Esophagus (tissue), 2 donors: ENCODE measurements around the gene MPP3. TPM values are rescaled to one million over a fixed set of nuclear protein-coding genes. Genes with fewer than 3 reads are reported as not detected.

Experiments used
- H3K27ac ChIP-seq, 2 donors: one replicate each; pipeline ENCODE4 v1.5.1; 2013; ENCODE audit warnings: low read depth in 2 of 2, mild to moderate bottlenecking in 2 of 2, inconsistent platforms in 1 of 2, low read length in 1 of 2, moderate library complexity in 1 of 2
- H3K27me3 ChIP-seq, 2 donors: one replicate each; pipeline ENCODE4 v1.6.1; 2013; ENCODE audit warnings: low read length in 2 of 2, control low read depth in 1 of 2, mild to moderate bottlenecking in 1 of 2; ENCODE audit not compliant: insufficient read depth in 2 of 2, control insufficient read depth in 1 of 2
- H3K36me3 ChIP-seq, 2 donors: one replicate each; pipeline ENCODE4 v1.6.1; 2013; ENCODE audit warnings: low read length in 1 of 2; ENCODE audit not compliant: control insufficient read depth in 2 of 2, insufficient read depth in 2 of 2
- H3K4me1 ChIP-seq, 2 donors: one replicate each; pipeline ENCODE4 v1.6.1; 2013; ENCODE audit warnings: low read length in 1 of 2; ENCODE audit not compliant: control insufficient read depth in 2 of 2, insufficient read depth in 2 of 2
- H3K4me3 ChIP-seq, 2 donors: one replicate each; pipeline ENCODE4 v1.5.1; 2013; ENCODE audit warnings: low read length in 2 of 2, mild to moderate bottlenecking in 2 of 2, low read depth in 1 of 2, moderate library complexity in 1 of 2
- H3K9me3 ChIP-seq, 2 donors: one replicate each; pipeline ENCODE4 v1.6.1; 2013; ENCODE audit warnings: mild to moderate bottlenecking in 2 of 2, low read depth in 1 of 2, low read length in 1 of 2, moderate library complexity in 1 of 2; ENCODE audit not compliant: control insufficient read depth in 2 of 2, insufficient read depth in 1 of 2
- WGBS, 2 donors: extraction: QIAGEN DNeasy Blood & Tissue Kit; methylation state at CpG; one replicate each; pipeline ENCODE4 v1.1.7; 2013; 5-methylcytosine and 5-hydroxymethylcytosine counted together
- polyA plus RNA-seq, 2 donors: library from polyadenylated mRNA; stranded (reverse); fragments of 200-250 nt; gene quantifications; one replicate each; pipeline ENCODE4 v1.2.3, GENCODE V29; 2013
- donor health status: healthy with polysubstance abuse.
- donor health status: Bipolar disorder and iron deficiency.

The MPP3 gene
- polyA plus RNA-seq, 2 donors, result 5.6 to 9.6 TPM

- H3K27ac ChIP-seq, result peak overlapping the region; percentile 33 to 52
- no peak overlapping the region for H3K4me3 ChIP-seq
- 63 to 69% methylated on average over 10 of the region's 10 CpGs for WGBS, 2 donors
- H3K9me3 ChIP-seq, result peaks cover 0 to 2% of the 10 kb centered on the region in 2 donors
- no peaks in the 10 kb centered on the region for H3K27me3 ChIP-seq
- peaks cover 0 to 11% of the 10 kb centered on the region in 2 donors for H3K36me3 ChIP-seq
- H3K4me1 ChIP-seq, result no peaks in the 10 kb centered on the region
Measured at GRCh38 chr17:43823350-43824084, 9.4 kb downstream of the MPP3 start.

- Histone ChIP-seq H3K4me3 (no peak overlapping the region), H3K36me3 (peaks cover 0 to 11% of the 10 kb centered on the region in 2 donors), H3K27ac (peak overlapping the region in 1 of 2 donors; percentile 41), H3K4me1 (no peaks in the 10 kb centered on the region), H3K9me3 (peaks cover 0 to 2% of the 10 kb centered on the region in 2 donors), H3K27me3 (no peaks in the 10 kb centered on the region)
- WGBS, 2 donors, result 50 to 57% methylated on average over 5 of the region's 5 CpGs
Measured at GRCh38 chr17:43822570-43823190, 10.3 kb downstream of the MPP3 start.

- 92 to 93% methylated on average over 14 of the region's 14 CpGs for WGBS, 2 donors
- peaks cover 0 to 2% of the 10 kb centered on the region in 2 donors for H3K9me3 ChIP-seq
- H3K27me3 ChIP-seq, result no peaks in the 10 kb centered on the region
- H3K4me3 ChIP-seq, result no peak overlapping the region
- peaks cover 0 to 10% of the 10 kb centered on the region in 2 donors for H3K36me3 ChIP-seq
- H3K27ac ChIP-seq, result no peak overlapping the region
- no peaks in the 10 kb centered on the region for H3K4me1 ChIP-seq
Measured at GRCh38 chr17:43820759-43821158, 12.2 kb downstream of the MPP3 start.

- H3K27me3 ChIP-seq, result no peaks in the 10 kb centered on the region
- 92 to 95% methylated on average over 5 of the region's 5 CpGs for WGBS, 2 donors
- peaks cover 0 to 5% of the 10 kb centered on the region in 2 donors for H3K36me3 ChIP-seq
- no peaks in the 10 kb centered on the region for H3K4me1 ChIP-seq
- no peak overlapping the region for H3K4me3 ChIP-seq
- peaks cover 0 to 2% of the 10 kb centered on the region in 2 donors for H3K9me3 ChIP-seq
- no peak overlapping the region for H3K27ac ChIP-seq
Measured at GRCh38 chr17:43818966-43819365, 14.0 kb downstream of the MPP3 start.

DNA sequence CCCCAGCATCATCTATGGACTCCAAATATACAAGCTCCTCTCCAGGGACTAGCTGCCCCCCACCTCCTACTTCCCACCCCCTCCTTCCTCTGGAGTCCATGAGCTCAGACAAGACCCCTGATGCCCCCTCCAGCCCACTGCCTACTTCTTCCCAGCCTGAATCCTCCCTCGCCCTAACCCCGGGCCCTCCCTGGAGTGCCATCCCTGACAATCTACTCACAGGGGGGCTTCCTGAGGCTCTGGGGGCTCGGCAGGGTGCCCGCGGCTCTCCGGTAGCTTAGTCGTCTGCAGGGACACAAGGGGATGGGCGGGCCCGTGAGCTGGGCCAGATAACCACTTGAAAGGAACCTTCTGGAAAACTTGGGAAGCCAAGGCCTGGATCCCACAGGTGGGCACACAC is 15.1 kb downstream of the MPP3 start:
- Histone ChIP-seq H3K4me3 (no peak overlapping the region), H3K27me3 (no peaks in the 10 kb centered on the region), H3K36me3 (peaks cover 0 to 8% of the 10 kb centered on the region in 2 donors), H3K4me1 (no peaks in the 10 kb centered on the region), H3K9me3 (peaks cover 1 to 2% of the 10 kb centered on the region in 2 donors), H3K27ac (no peak overlapping the region)
- WGBS, 2 donors, result 90 to 96% methylated on average over 9 of the region's 9 CpGs

DNA sequence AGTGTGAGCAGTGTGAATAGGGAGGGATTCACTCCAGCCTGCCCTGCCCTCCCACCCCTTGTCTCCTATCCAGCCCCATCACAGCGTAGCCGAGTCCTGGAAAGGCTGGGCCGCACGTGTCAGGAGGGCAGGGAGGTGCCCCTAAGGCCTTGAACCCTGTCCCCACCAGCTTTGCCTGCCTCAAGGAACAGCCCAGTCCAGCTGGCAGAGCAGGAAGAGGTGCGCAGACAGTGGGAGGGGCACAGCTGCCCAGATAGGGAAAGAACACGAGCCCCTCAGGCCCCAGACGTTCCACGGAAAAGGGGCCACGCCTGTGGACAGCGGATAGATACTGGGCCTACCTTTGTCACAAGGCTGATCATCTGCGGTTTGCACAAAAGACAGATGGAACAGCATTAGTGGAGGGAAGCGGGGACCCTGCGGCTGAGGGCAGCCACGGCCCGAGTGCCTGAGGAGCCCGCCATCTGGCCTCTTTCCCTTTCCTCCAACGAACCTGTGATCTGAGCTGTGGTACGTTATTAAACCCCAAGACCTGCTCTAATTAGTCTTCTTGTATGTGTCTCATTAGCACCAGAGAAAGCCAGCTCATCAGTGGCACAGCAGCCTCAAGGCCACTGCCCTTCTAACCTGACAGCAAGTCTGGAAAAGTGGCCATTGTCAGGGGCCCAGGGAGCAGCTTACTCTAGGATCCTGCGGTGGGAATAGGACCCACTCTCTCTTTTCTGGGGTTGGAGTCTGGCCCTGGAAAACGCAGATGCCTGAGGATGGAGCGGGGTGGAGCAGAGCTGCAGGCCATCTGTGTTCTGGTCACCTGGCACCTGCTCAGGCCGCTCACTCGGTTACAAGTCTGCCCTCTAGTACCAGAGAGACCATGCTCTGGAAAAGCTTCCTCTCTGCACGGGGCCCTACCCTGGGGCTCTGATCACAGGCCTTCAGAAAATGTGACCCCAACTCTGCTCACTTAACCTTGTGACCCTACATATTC is 16.3 kb downstream of the MPP3 start:
- Histone ChIP-seq H3K27me3 (no peaks in the 10 kb centered on the region), H3K27ac (no peak overlapping the region), H3K36me3 (peaks cover 0 to 8% of the 10 kb centered on the region in 2 donors), H3K9me3 (peaks cover 1 to 2% of the 10 kb centered on the region in 2 donors), H3K4me1 (no peaks in the 10 kb centered on the region), H3K4me3 (no peak overlapping the region)
- 85 to 91% methylated on average over 24 of the region's 24 CpGs for whole genome bisulfite sequencing, 2 donors

GRCh38 chr17:43814714-43815113 is 18.2 kb downstream of the MPP3 start:
- H3K27ac ChIP-seq, result no peak overlapping the region
- H3K27me3 ChIP-seq, result no peaks in the 10 kb centered on the region
- H3K36me3 ChIP-seq, result peaks cover 0 to 2% of the 10 kb centered on the region in 2 donors

DNA sequence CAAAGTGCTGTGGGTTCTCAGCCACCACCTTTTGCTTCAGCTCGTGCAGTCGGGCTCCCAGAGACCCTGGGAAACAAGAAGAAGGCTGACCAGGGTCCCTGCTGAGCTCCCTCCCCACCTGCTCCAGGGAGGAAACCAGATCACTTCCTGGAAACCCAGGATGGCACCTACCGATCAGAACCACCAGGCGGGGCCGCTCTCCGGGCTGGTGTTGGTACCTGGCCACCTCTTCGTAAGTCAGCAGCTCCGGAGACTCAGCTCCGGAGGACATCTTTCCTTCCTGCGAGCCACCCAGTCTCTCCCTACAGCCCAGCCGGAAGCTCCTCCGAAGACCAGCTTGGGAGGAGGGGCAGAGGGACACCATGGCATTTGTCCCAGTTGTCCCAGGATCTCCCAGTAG is 18.9 kb downstream of the MPP3 start:
- Histone ChIP-seq H3K4me1 (no peaks in the 10 kb centered on the region), H3K36me3 (peaks cover 0 to 2% of the 10 kb centered on the region in 2 donors)
- WGBS, 2 donors, result 83 to 85% methylated on average over 12 of the region's 12 CpGs

More at GRCh38 chr17:43814714-43815113, 18.2 kb downstream of the MPP3 start:
- 11 to 27% methylated on average over 1 of the region's 1 CpG for WGBS, 2 donors
- H3K4me1 ChIP-seq, result no peaks in the 10 kb centered on the region
- H3K4me3 ChIP-seq, result no peak overlapping the region
- peaks cover 0 to 1% of the 10 kb centered on the region in 2 donors for H3K9me3 ChIP-seq

GRCh38 chr17:43813386-43813785 is 19.6 kb downstream of the MPP3 start:
- H3K27ac ChIP-seq, result no peak overlapping the region
- H3K36me3 ChIP-seq, result peaks cover 0 to 2% of the 10 kb centered on the region in 2 donors
- H3K4me1 ChIP-seq, result no peaks in the 10 kb centered on the region
- WGBS, 2 donors, result 88 to 93% methylated on average over 3 of the region's 3 CpGs
- H3K27me3 ChIP-seq, result no peaks in the 10 kb centered on the region
- no peak overlapping the region for H3K4me3 ChIP-seq
- H3K9me3 ChIP-seq, result peaks cover 0 to 1% of the 10 kb centered on the region in 2 donors

More for the DNA sequence above, 18.9 kb downstream of the MPP3 start:
- Histone ChIP-seq H3K27me3 (no peaks in the 10 kb centered on the region), H3K9me3 (peaks cover 0 to 1% of the 10 kb centered on the region in 2 donors), H3K4me3 (no peak overlapping the region), H3K27ac (no peak overlapping the region)
